Measurements from ENCODE around the gene BCL11B. TPM values are rescaled to one million over a fixed set of nuclear protein-coding genes. Genes with fewer than 3 reads are reported as not detected.
"Not testable (repeated sequence)": the region's sequence is repeated elsewhere in the genome, so short reads cannot be mapped to it uniquely, and the experiment has no call there.

BCL11B gene
- total and polyA plus RNA-seq, 2 of the 8 experiments (the other 6 are each of a cell fraction or from before 2014, with no cell fraction given): 0.63 to 5.9 TPM

DNA sequence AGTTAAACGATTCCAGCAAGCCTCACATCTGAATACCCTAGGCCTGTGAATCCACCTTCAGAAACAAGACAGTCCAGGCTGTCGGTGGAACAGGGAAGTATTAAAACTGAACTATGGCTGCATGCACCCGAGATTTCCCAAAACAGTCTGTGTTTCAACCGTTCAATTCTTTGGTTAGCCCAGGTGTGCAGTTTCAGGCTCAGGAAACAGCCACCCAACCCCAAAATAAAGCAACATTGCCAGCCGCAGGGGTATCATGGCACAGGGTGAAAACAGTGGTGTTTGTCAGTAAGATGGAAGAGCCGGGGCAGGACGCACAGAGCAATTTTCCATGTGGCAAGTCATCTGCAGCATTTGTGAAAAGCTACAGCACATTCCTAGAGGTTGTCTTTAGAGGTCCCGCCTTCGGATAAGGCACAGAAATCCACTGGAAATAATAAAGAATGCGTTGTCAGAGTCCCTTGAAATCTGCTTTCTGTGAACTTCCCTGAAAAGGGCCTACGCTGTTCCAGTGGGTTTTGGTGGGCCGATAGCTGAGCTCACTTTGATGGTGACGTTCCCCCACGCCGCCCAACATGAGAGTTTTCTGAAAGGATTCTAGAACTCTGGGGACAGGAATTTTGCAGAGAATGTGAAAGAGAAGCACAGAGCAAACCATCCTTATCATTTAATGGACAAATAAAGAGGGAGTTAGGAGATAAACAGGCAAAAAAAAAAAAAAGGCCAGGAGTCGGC lies 84.9 kb downstream of the BCL11B start (continued):
- TF ChIP-seq MAFK (IDR thresholded peaks at IDR 0.05; ENCODE audit: low read depth, low read length) (no peak), POLR2AphosphoS5 (IDR thresholded peaks at IDR 0.05; ENCODE audit: low read depth, low read length) (no peak)

DNA sequence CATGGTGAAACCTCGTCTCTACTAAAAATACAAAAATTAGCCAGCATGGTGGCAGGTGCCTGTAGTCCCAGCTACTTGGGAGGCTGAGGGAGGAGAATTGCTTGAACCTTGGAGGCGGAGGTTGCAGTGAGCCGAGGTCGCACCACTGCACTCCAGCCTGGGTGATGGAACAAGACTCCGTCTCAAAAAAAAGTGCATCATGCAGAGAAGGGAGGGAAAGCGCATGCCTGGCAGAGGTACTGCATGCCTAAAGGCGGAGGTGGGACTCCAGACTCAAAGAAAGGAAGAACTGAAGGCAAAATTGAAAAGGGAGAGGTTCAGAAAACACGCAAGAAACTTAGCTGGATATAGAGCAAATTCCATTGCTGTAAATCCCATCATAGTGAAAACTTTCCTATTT lies 85.7 kb downstream of the BCL11B start:
- H4K91ac ChIP-seq (replicated peaks; ENCODE audit: insufficient read length, low read length); H3K56ac ChIP-seq (replicated peaks; ENCODE audit: insufficient read length, low read depth, low read length); H2AK5ac ChIP-seq (ENCODE audit: low read depth, low read length); H4K20me1 ChIP-seq (replicated peaks in 1 of 2; ENCODE audit: control insufficient read depth in 1 of 2, insufficient read depth in 2 of 2, low read length in 2 of 2); H4K5ac ChIP-seq (ENCODE audit: insufficient read length, low read depth, low read length); H2BK5ac ChIP-seq (ENCODE audit: low read depth, low read length); H3K27me3 ChIP-seq (replicated peaks in 1 of 4; ENCODE audit: control insufficient read depth in 3 of 4, extremely low read depth in 1 of 4, insufficient read depth in 3 of 4, low read length in 3 of 4); H4K8ac ChIP-seq (ENCODE audit: extremely low read depth, insufficient read depth, low read length); DNase-seq (ENCODE audit: low read depth in 1 of 2, low spot score in 2 of 2); H2BK15ac ChIP-seq (ENCODE audit: low read length); H2BK12ac ChIP-seq (ENCODE audit: low read depth, low read length); H3K14ac ChIP-seq (ENCODE audit: insufficient read length); H3K27ac ChIP-seq (ENCODE audit: low read depth, low read length); H2AFZ ChIP-seq (ENCODE audit: low read length); H2BK120ac ChIP-seq (replicated peaks; ENCODE audit: low read depth, low read length); H3K4me3 ChIP-seq (ENCODE audit: extremely low read depth in 1 of 4, insufficient read depth in 2 of 4, low read depth in 3 of 4, low read length in 4 of 4); FAIRE-seq; H3K23ac ChIP-seq (ENCODE audit: insufficient read length); H3K4ac ChIP-seq (replicated peaks; ENCODE audit: insufficient read length, low read depth, low read length); H3K18ac ChIP-seq (ENCODE audit: extremely low read depth, low read length); H3K36me3 ChIP-seq (ENCODE audit: control insufficient read depth in 2 of 4, insufficient read depth in 4 of 4, low read length in 3 of 4); H3K23me2 ChIP-seq (ENCODE audit: low read depth, low read length); H3K79me1 ChIP-seq (ENCODE audit: low read depth, low read length); H2BK20ac ChIP-seq (ENCODE audit: low read length); H3K4me2 ChIP-seq (ENCODE audit: insufficient read depth in 1 of 2, low read depth in 2 of 2, low read length in 2 of 2); H3K9me3 ChIP-seq (ENCODE audit: insufficient read depth in 2 of 2, low read depth in 1 of 2, low read length in 1 of 2); H3K9ac ChIP-seq (replicated peaks in 1 of 4; ENCODE audit: extremely low read depth in 1 of 4, low read depth in 3 of 4, low read length in 3 of 4): not testable (repeated sequence)
- POLR2A ChIA-PET (ENCODE audit: partially characterized antibody): interaction anchor here (1.5 kb wide), 1 partner anchor 9 kb away, joined by 3 read pairs; no protein-coding TSS in a partner anchor
- H3K4me1 ChIP-seq (replicated peaks in 1 of 4; ENCODE audit: control insufficient read depth in 3 of 4, insufficient read depth in 4 of 4, low read length in 3 of 4): peaks cover 3 to 14% (median 7%) of the 10 kb centered on the region in 4 experiments; a peak in 5 of 7 replicates
- CTCF ChIA-PET (ENCODE audit: partially characterized antibody): interaction anchor here (1.3 to 3.6 kb wide), 3 partner anchors 11 to 86 kb away, joined by 3 to 25 read pairs (median 4); partner anchors contain the start of gene BCL11B
- peaks cover 0 to 13% of the 10 kb centered on the region in 2 experiments; a peak in 2 of 4 replicates for H3K79me2 ChIP-seq (ENCODE audit: control insufficient read depth in 1 of 2, insufficient read depth in 2 of 2, low read length in 2 of 2)
- 92% methylated on average over 8 of the region's 8 CpGs; no CpG with 5 or more reads in 1 of the 2 experiments for WGBS, 2 experiments (ENCODE audit: extremely low coverage in 1 of 2, insufficient coverage in 1 of 2, insufficient read length in 1 of 2, insufficient replicate concordance in 2 of 2, low coverage in 1 of 2, low lambda C conversion rate in 2 of 2, missing lambda C conversion rate in 1 of 2)

All from H1 (cell line).